HCT116 (cell line): Measurements from ENCODE around the gene GIMAP8. TPM values are rescaled to one million over a fixed set of nuclear protein-coding genes. Genes with fewer than 3 reads are reported as not detected.

Source experiments
- ATAC-seq: fragments of 200-7000 bp; cut with Tn5 transposase; 2 replicates; pipeline ENCODE4 v1.9.1; 2020; ENCODE audit warnings: mild to moderate bottlenecking, moderate library complexity
- BruUV-seq: library from RNA; stranded (reverse); fragments of 400-500 nt; replicated peaks from 2 replicates; lab custom pipeline; 2021; lab: Mats Ljungman, UMichigan
- CTCF ChIA-PET: fragments of 300-600 bp; sonication (Branson Sonifier 250); formaldehyde crosslinking; loops from one replicate; lab custom pipeline; 2021; ENCODE audit warnings: antibody characterized with exemption; lab: Charles Lee
- POLR2A ChIA-PET: fragments of 300-600, 350-600 bp; sonication (Branson Sonifier 250); formaldehyde crosslinking; loops from one replicate; lab custom pipeline; 2021; ENCODE audit warnings: antibody characterized with exemption; lab: Charles Lee
- RAD21 ChIA-PET, 2 experiments: fragments of 300-600 bp; sonication (Branson Sonifier 250); formaldehyde crosslinking; loops; one replicate each; lab custom pipeline; 2023; ENCODE audit warnings: low total read pairs in 2 of 2; ENCODE audit not compliant: uncharacterized antibody in 2 of 2, unreplicated experiment in 2 of 2, low non-redundant PET in 1 of 2; lab: Charles Lee
- DNase-seq: peaks from one replicate; pipeline ENCODE4 v3.0.0-alpha.2; 2010; ENCODE audit warnings: low read depth, low spot score
- H2AFZ ChIP-seq: fragments of 200-600 bp; shearing (Covaris generic), sonication (generic); 2 replicates; pipeline ENCODE4 v1.6.1; 2017; ENCODE audit warnings: low read depth, mixed run types, mixed read lengths, antibody characterized with exemption, low read length; ENCODE audit not compliant: poor library complexity, severe bottlenecking
- H3K27ac ChIP-seq: 2 replicates; pipeline ENCODE4 v1.5.1; 2012; ENCODE audit warnings: low read depth, low read length
- H3K27me3 ChIP-seq: fragments of 200-600 bp; sonication (generic); 2 replicates; pipeline ENCODE4 v1.6.1; 2016; ENCODE audit warnings: mixed run types, low read length, mixed read lengths; ENCODE audit not compliant: insufficient read depth
- H3K36me3 ChIP-seq, 2 experiments: fragments of 200-500 bp in 1 of 2; fragments of 200-600 bp in 1 of 2; sonication (Bioruptor generic) in 1 of 2; sonication (generic) in 1 of 2; 2 replicates each; pipeline versions ENCODE4 v1.5.1 to v1.6.1; 2014 to 2016; ENCODE audit warnings: low read length in 2 of 2, inconsistent platforms in 1 of 2, mixed read lengths in 1 of 2, mixed run types in 1 of 2; ENCODE audit not compliant: insufficient read depth in 2 of 2, control insufficient read depth in 1 of 2
- H3K4me1 ChIP-seq, 2 experiments: fragments of 200-600 bp in 1 of 2; sonication (generic) in 1 of 2; 2 replicates each; pipeline versions ENCODE4 v1.5.1 to v1.6.1; 2012 to 2017; ENCODE audit warnings: low read length in 2 of 2, inconsistent platforms in 1 of 2, mild to moderate bottlenecking in 1 of 2, mixed read lengths in 1 of 2, mixed run types in 1 of 2, moderate library complexity in 1 of 2; ENCODE audit not compliant: insufficient read depth in 2 of 2, control insufficient read depth in 1 of 2
- H3K4me2 ChIP-seq: fragments of 200-600 bp; sonication (generic); 2 replicates; pipeline ENCODE4 v1.6.1; 2017; ENCODE audit warnings: mixed run types, low read length, mixed read lengths
- H3K4me3 ChIP-seq, 2 experiments: fragments of 200-600 bp in 1 of 2; sonication (generic) in 1 of 2; replicated peaks in 1 of 2; 2 replicates each; pipeline ENCODE4 v1.5.1; 2011 to 2016; ENCODE audit warnings: low read length in 2 of 2, control low read depth in 1 of 2, low read depth in 1 of 2, mild to moderate bottlenecking in 1 of 2, mixed read lengths in 1 of 2, mixed run types in 1 of 2
- H3K79me2 ChIP-seq: fragments of 200-600 bp; sonication (generic); 2 replicates; pipeline ENCODE4 v1.6.1; 2017; ENCODE audit warnings: mild to moderate bottlenecking, mixed run types, low read length, moderate library complexity, mixed read lengths; ENCODE audit not compliant: insufficient read depth
- H3K9ac ChIP-seq: fragments of 200-600 bp; sonication (generic); 2 replicates; pipeline ENCODE4 v1.6.1; 2016; ENCODE audit warnings: low read length, mixed read lengths
- H3K9me2 ChIP-seq: fragments of 200-600 bp; sonication (generic), shearing (Covaris generic); 2 replicates; pipeline ENCODE4 v1.6.1; 2017; ENCODE audit warnings: mixed run types, mild to moderate bottlenecking, moderate library complexity; ENCODE audit not compliant: insufficient read depth
- H3K9me3 ChIP-seq, 2 experiments: fragments of 200-500 bp in 1 of 2; fragments of 200-600 bp in 1 of 2; sonication (Bioruptor generic) in 1 of 2; sonication (generic) in 1 of 2; 2 replicates each; pipeline ENCODE4 v1.6.1; 2014 to 2017; ENCODE audit warnings: low read length in 2 of 2, mixed read lengths in 2 of 2, inconsistent platforms in 1 of 2, low read depth in 1 of 2, mild to moderate bottlenecking in 1 of 2, mixed run types in 1 of 2, moderate library complexity in 1 of 2; ENCODE audit not compliant: control insufficient read depth in 1 of 2, insufficient read depth in 1 of 2
- H4K20me1 ChIP-seq: fragments of 200-600 bp; sonication (generic), shearing (Covaris generic); 2 replicates; pipeline ENCODE4 v1.6.1; 2017; ENCODE audit warnings: mixed run types, mild to moderate bottlenecking, moderate library complexity; ENCODE audit not compliant: insufficient read depth
- CBX3 ChIP-seq: IDR thresholded peaks from 2 replicates; pipeline ENCODE4 v1.6.1; 2012; ENCODE audit warnings: low read depth
- CEBPB ChIP-seq: IDR thresholded peaks from 2 replicates; pipeline ENCODE4 v1.6.1; 2012; ENCODE audit warnings: low read depth
- CTCF ChIP-seq, 3 experiments: fragments of 200-600 bp in 1 of 3; sonication (generic) in 1 of 3; IDR thresholded peaks in 2 of 3; conservative IDR thresholded peaks in 1 of 3; 2 replicates each; pipeline ENCODE4 v1.5.1; 2012 to 2017; ENCODE audit warnings: low read depth in 2 of 3, low read length in 2 of 3, antibody characterized with exemption in 1 of 3, borderline replicate concordance in 1 of 3, control low read depth in 1 of 3, mild to moderate bottlenecking in 1 of 3, mixed read lengths in 1 of 3, mixed run types in 1 of 3, moderate library complexity in 1 of 3; ENCODE audit not compliant: insufficient read depth in 1 of 3
- EGR1 ChIP-seq: IDR thresholded peaks from 2 replicates; pipeline ENCODE4 v1.6.1; 2012; ENCODE audit warnings: low read depth
- EZH2phosphoT487 ChIP-seq: fragments of 200-600 bp; IDR thresholded peaks from 2 replicates; pipeline ENCODE4 v1.6.1; 2018; ENCODE audit warnings: antibody characterized with exemption, borderline replicate concordance
- JUND ChIP-seq: IDR thresholded peaks from 2 replicates; pipeline ENCODE4 v1.6.1; 2012
- MAX ChIP-seq: IDR thresholded peaks from 2 replicates; pipeline ENCODE4 v1.6.1; 2012
- POLR2A ChIP-seq: IDR thresholded peaks from 2 replicates; pipeline ENCODE4 v1.7.0; 2011; ENCODE audit warnings: borderline replicate concordance; ENCODE audit not compliant: insufficient read depth, insufficient read length; ENCODE audit errors: extremely low read depth
- POLR2AphosphoS5 ChIP-seq: IDR thresholded peaks from 2 replicates; pipeline ENCODE4 v1.6.1; 2011; ENCODE audit warnings: mild to moderate bottlenecking, low read depth, low read length, moderate library complexity
- REST ChIP-seq: IDR thresholded peaks from 2 replicates; pipeline ENCODE4 v1.6.1; 2012; ENCODE audit warnings: low read depth
- SIN3A ChIP-seq: IDR thresholded peaks from 2 replicates; pipeline ENCODE4 v1.6.1; 2012; ENCODE audit warnings: low read depth
- SP1 ChIP-seq: IDR thresholded peaks from 2 replicates; pipeline ENCODE4 v1.6.1; 2012; ENCODE audit warnings: low read depth
- SRF ChIP-seq: IDR thresholded peaks from 2 replicates; pipeline ENCODE4 v1.6.1; 2012; ENCODE audit warnings: low read depth
- TCF7L2 ChIP-seq: IDR thresholded peaks from 2 replicates; pipeline ENCODE4 v1.7.0; 2011; ENCODE audit warnings: borderline replicate concordance, inconsistent platforms; ENCODE audit not compliant: insufficient read depth, insufficient read length; ENCODE audit errors: extremely low read depth
- ZFX ChIP-seq: fragments of 450-650 bp; IDR thresholded peaks from 2 replicates; pipeline ENCODE4 v1.6.1; 2017
- intact Hi-C: fragments of 100-400 bp; cut with micrococcal nuclease; formaldehyde crosslinking; loops from 2 replicates; pipeline ENCODE4 v1.10.0; 2022
- total RNA-seq: library from RNA; stranded (reverse); gene quantifications from one replicate; pipeline ENCODE4 v1.2.1, GENCODE V29; 2021; ENCODE audit not compliant: unreplicated experiment
- TF ChIP-seq, protein P1 (sequence below): IDR thresholded peaks from 2 replicates; pipeline ENCODE4 v1.6.1; 2012

The GIMAP8 gene
- total RNA-seq, 1 experiment from 2014 or later = 0.15 TPM

- no peak for TF ChIP-seq TCF7L2
- TF ChIP-seq ZFX = no peak
- TF ChIP-seq EGR1 = no peak
- TF ChIP-seq CBX3 = no peak
- no peak for TF ChIP-seq EZH2phosphoT487
- no peak for TF ChIP-seq JUND
- no peak for TF ChIP-seq REST
- TF ChIP-seq SP1 = no peak
- no peak for TF ChIP-seq SIN3A
- TF ChIP-seq, protein P1, sequence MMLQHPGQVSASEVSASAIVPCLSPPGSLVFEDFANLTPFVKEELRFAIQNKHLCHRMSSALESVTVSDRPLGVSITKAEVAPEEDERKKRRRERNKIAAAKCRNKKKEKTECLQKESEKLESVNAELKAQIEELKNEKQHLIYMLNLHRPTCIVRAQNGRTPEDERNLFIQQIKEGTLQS = no peak
These were observed 52.1 kb downstream of the GIMAP8 start (continued) for GRCh38 chr7:150502519-150502918.

DNA sequence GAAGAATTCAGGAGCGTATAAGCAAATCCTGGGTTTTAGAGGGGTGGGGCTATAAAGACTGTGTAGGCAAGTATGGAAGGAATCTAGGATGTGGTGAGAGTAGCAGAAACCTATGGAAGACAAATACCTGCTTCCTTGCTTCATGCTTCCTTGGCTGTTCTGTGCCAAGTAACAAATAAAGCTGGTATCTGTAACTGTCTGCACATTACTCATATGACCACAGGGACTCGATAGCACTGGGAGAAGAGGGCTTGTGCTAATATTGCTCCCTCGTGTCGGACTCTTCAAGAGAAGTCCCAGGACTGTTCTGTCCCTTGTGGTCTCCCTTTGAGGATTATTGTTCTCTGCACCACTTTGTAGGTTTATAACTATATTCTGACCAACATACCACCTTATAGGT lies 52.7 kb downstream of the GIMAP8 start:
- ChIA-PET POLR2A (no interaction called here), CTCF (no interaction called here)
- intact Hi-C loops = no loop called here
- TF ChIP-seq POLR2AphosphoS5 = no peak
- TF ChIP-seq, protein P1 = no peak
- TF ChIP-seq CTCF (IDR thresholded peaks at IDR 0.05 in 2 of 3, conservative IDR thresholded peaks at IDR 0.05 in 1 of 3; ENCODE audit: borderline replicate concordance in 1 of 3, insufficient read depth in 1 of 3, low read depth in 2 of 3, low read length in 2 of 3) = no peak
- TF ChIP-seq SP1 = no peak
- TF ChIP-seq EGR1 = no peak
- TF ChIP-seq ZFX = no peak
- TF ChIP-seq SRF = no peak
- TF ChIP-seq REST = no peak
- no peak for TF ChIP-seq CEBPB
- no peak for TF ChIP-seq MAX
- no peak for TF ChIP-seq POLR2A
- no peak for TF ChIP-seq TCF7L2

More for the DNA sequence above, 52.7 kb downstream of the GIMAP8 start:
- Histone ChIP-seq H2AFZ (no peak overlapping the region), H3K9ac (no peak overlapping the region), H3K9me2 (no peaks in the 10 kb centered on the region), H3K27me3 (peaks cover 5% of the 10 kb centered on the region; the same call in 1 of the 2 replicates), H3K79me2 (no peaks in the 10 kb centered on the region), H3K4me1 (no peaks in the 10 kb centered on the region), H3K9me3 (no peaks in the 10 kb centered on the region), H3K4me3 (no peak overlapping the region), H3K36me3 (no peaks in the 10 kb centered on the region), H3K27ac (no peak overlapping the region), H3K4me2 (no peak overlapping the region), H4K20me1 (no peaks in the 10 kb centered on the region)
- ATAC-seq (no peak), DNase-seq (no peak)
- BruUV-seq = no TSS peak
- RAD21 ChIA-PET = no interaction called here
